DOHH2 (cell line): ENCODE measurements around the gene TMEM30B.

Experiments
- H3F3A ChIP-seq: fragments of 200-600 bp; sonication (generic), shearing (Covaris generic); 2 replicates; pipeline ENCODE4 v1.6.0; 2016; ENCODE audit warnings: antibody characterized with exemption, mild to moderate bottlenecking; ENCODE audit not compliant: control insufficient read depth, insufficient read depth
- H3K27ac ChIP-seq: fragments of 200-600 bp; sonication (generic); 2 replicates; pipeline ENCODE4 v1.5.1; 2014; ENCODE audit warnings: low read depth, mild to moderate bottlenecking, low read length, moderate library complexity
- H3K27me3 ChIP-seq: fragments of 200-600 bp; sonication (generic); 2 replicates; pipeline ENCODE4 v1.6.1; 2014; ENCODE audit warnings: mild to moderate bottlenecking, low read length, mixed read lengths; ENCODE audit not compliant: control insufficient read depth
- H3K36me3 ChIP-seq: fragments of 200-600 bp; sonication (generic); 2 replicates; pipeline ENCODE4 v1.6.1; 2014; ENCODE audit warnings: mild to moderate bottlenecking, low read length, moderate library complexity, mixed read lengths; ENCODE audit not compliant: control insufficient read depth
- H3K4me1 ChIP-seq: fragments of 200-600 bp; sonication (generic); 2 replicates; pipeline ENCODE4 v1.6.1; 2014; ENCODE audit warnings: mild to moderate bottlenecking, low read length, mixed read lengths; ENCODE audit not compliant: control insufficient read depth
- H3K4me2 ChIP-seq: fragments of 200-600 bp; sonication (generic); 2 replicates; pipeline ENCODE4 v1.6.0; 2014; ENCODE audit warnings: mild to moderate bottlenecking, low read length, moderate library complexity
- H3K4me3 ChIP-seq: fragments of 200-600 bp; sonication (generic); 2 replicates; pipeline ENCODE4 v1.5.1; 2014; ENCODE audit warnings: mild to moderate bottlenecking, low read length, mixed read lengths
- H3K79me2 ChIP-seq: fragments of 200-600 bp; sonication (generic); 2 replicates; pipeline ENCODE4 v1.6.1; 2014; ENCODE audit warnings: mild to moderate bottlenecking, low read length, mixed read lengths; ENCODE audit not compliant: control insufficient read depth
- H3K9me2 ChIP-seq: fragments of 200-600 bp; sonication (generic); replicated peaks from 2 replicates; pipeline ENCODE4 v1.6.1; 2014; ENCODE audit warnings: mild to moderate bottlenecking, low read length, mixed read lengths; ENCODE audit not compliant: control insufficient read depth
- H3K9me3 ChIP-seq: fragments of 200-600 bp; sonication (generic); 2 replicates; pipeline ENCODE4 v1.6.1; 2014; ENCODE audit warnings: antibody characterized with exemption, low read length, mixed read lengths; ENCODE audit not compliant: control insufficient read depth, insufficient read depth
- H4K20me1 ChIP-seq: fragments of 200-600 bp; sonication (generic); 2 replicates; pipeline ENCODE4 v1.6.0; 2014; ENCODE audit warnings: low read depth, mild to moderate bottlenecking, antibody characterized with exemption, low read length, moderate library complexity; ENCODE audit not compliant: control insufficient read depth, insufficient read depth
- EZH2phosphoT487 ChIP-seq: fragments of 200-600 bp; sonication (generic); IDR thresholded peaks from 2 replicates; pipeline ENCODE4 v1.6.1; 2017; ENCODE audit warnings: borderline replicate concordance, mild to moderate bottlenecking, antibody characterized with exemption, low read length, moderate library complexity, mixed read lengths
- TF ChIP-seq, protein P1 (sequence below): fragments of 200-600 bp; sonication (generic); IDR thresholded peaks from one replicate; pipeline ENCODE4 v1.5.1; 2014; ENCODE audit warnings: antibody characterized with exemption, mild to moderate bottlenecking, low read depth, low read length; ENCODE audit not compliant: poor library complexity, severe bottlenecking

The TMEM30B gene

DNA sequence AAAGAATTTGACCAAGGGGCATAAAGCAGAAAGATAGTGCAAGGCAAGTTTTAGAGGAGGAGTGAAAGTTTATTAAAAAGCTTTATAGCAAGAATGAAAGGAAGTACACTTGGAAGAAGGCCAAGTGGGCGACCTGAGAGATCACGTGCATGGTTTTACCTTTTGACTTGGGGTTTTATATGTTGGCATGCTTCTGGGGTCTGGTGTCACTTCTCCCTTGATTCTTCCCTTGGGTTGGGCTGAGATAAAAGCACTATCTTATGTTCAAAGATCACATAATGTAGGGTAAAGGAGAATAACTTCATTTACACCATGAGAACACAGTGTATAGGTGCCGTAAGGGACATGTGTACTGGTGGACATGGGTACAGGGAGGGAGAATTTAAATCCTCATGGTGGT lies 17.7 kb upstream of the TMEM30B start:
- Histone ChIP-seq H3K9me3 (no peaks in the 10 kb centered on the region), H3K4me1 (peaks cover 5% of the 10 kb centered on the region), H3K9me2 (no peaks in the 10 kb centered on the region), H3K79me2 (no peaks in the 10 kb centered on the region), H3K4me3 (no peak overlapping the region), H3K27me3 (peaks cover 12% of the 10 kb centered on the region), H4K20me1 (no peaks in the 10 kb centered on the region), H3K4me2 (no peak overlapping the region), H3K27ac (no peak overlapping the region), H3K36me3 (no peaks in the 10 kb centered on the region), H3F3A (no peaks in the 10 kb centered on the region)
- no peak for TF ChIP-seq EZH2phosphoT487
- TF ChIP-seq, protein P1, sequence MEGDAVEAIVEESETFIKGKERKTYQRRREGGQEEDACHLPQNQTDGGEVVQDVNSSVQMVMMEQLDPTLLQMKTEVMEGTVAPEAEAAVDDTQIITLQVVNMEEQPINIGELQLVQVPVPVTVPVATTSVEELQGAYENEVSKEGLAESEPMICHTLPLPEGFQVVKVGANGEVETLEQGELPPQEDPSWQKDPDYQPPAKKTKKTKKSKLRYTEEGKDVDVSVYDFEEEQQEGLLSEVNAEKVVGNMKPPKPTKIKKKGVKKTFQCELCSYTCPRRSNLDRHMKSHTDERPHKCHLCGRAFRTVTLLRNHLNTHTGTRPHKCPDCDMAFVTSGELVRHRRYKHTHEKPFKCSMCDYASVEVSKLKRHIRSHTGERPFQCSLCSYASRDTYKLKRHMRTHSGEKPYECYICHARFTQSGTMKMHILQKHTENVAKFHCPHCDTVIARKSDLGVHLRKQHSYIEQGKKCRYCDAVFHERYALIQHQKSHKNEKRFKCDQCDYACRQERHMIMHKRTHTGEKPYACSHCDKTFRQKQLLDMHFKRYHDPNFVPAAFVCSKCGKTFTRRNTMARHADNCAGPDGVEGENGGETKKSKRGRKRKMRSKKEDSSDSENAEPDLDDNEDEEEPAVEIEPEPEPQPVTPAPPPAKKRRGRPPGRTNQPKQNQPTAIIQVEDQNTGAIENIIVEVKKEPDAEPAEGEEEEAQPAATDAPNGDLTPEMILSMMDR, result no peak

DNA sequence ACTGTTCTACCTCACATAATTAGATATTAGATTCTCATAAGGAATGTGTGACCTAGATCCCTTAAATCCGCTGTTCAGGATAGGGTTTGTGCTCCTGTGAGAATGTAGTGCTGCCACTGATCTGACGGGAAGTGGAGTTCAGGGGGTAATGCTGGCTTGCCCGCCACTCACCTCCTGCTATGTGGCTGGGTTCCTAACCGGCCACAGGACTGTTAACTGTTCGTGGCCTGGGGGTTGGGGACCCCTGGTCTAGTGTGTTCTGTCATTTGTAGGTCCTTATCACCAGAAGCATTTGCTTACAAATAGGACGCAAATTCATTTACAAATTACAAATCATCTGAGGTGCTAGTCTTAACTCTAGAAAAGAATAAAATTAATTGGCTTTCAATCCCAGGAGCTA lies 16.4 kb upstream of the TMEM30B start:
- Histone ChIP-seq H3K9me2 (no peaks in the 10 kb centered on the region), H3K4me2 (no peak overlapping the region), H3K27ac (no peak overlapping the region)

DNA sequence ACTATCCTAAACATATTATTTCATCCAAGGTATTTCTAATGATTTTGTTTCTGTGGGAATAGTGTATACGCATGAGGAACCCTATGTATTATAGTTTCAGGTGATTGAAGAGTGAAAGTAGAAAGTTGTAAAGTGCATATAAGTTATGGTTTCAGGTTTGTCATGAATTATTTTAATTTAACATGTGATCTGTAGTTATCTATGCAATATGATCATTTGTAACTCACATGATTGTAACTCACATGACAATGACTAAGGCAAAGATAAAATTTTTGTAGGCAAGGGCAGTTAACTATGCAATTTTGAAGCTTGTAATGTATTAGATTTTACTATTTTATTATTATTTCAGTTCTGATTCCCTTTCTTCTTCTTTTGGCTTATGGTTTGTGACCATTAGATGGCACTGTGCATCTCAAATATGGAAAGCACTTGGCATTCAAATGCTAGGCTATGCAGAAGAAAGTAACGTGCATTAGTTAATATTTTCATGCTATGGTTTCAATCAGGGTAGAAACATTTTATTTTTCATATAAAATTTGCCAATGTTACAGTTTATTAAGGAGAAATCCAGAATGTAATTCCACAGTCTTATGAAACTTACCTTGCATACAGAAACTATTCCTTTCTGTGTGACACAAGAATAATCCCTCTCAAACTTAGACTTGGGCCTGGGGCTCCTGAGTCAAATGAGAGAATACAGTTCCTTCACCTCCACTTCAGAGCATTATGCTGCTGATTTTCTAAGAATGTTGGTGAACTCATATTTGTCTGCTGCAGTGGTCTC lies 15.8 kb upstream of the TMEM30B start:
- H3K4me1 ChIP-seq, result peaks cover 5% of the 10 kb centered on the region
- H3K27me3 ChIP-seq, result peaks cover 12% of the 10 kb centered on the region
- no peak for TF ChIP-seq EZH2phosphoT487
- TF ChIP-seq, protein P1, result peak; percentile 49
- H3K4me3 ChIP-seq, result no peak overlapping the region
- H3K9me2 ChIP-seq, result no peaks in the 10 kb centered on the region
- no peak overlapping the region for H3K27ac ChIP-seq
- no peaks in the 10 kb centered on the region for H3F3A ChIP-seq
- no peak overlapping the region for H3K4me2 ChIP-seq
- no peaks in the 10 kb centered on the region for H4K20me1 ChIP-seq
- no peaks in the 10 kb centered on the region for H3K79me2 ChIP-seq
- H3K36me3 ChIP-seq, result no peaks in the 10 kb centered on the region
- H3K9me3 ChIP-seq, result no peaks in the 10 kb centered on the region

More for the DNA sequence above, 16.4 kb upstream of the TMEM30B start:
- H3K4me1 ChIP-seq, result peaks cover 5% of the 10 kb centered on the region
- TF ChIP-seq, protein P1, result no peak
- TF ChIP-seq EZH2phosphoT487, result no peak
- no peaks in the 10 kb centered on the region for H3K79me2 ChIP-seq
- no peaks in the 10 kb centered on the region for H4K20me1 ChIP-seq
- no peaks in the 10 kb centered on the region for H3K36me3 ChIP-seq
- no peak overlapping the region for H3K4me3 ChIP-seq
- no peaks in the 10 kb centered on the region for H3K9me3 ChIP-seq
- H3F3A ChIP-seq, result no peaks in the 10 kb centered on the region
- peaks cover 12% of the 10 kb centered on the region for H3K27me3 ChIP-seq
